Measurements from ENCODE around the gene TENM4.

GRCh38 chr11:78768971-78769370 lies 671.9 kb downstream of the TENM4 start:
- TF ChIP-seq TEAD4 (IDR thresholded peaks at IDR 0.05; ENCODE audit: low read depth, low read length) (no peak), FOSL1 (IDR thresholded peaks at IDR 0.05; ENCODE audit: insufficient read depth, low read depth, low read length) (no peak), USF2 (IDR thresholded peaks at IDR 0.05; ENCODE audit: low read length) (no peak), JUND (IDR thresholded peaks at IDR 0.05; ENCODE audit: low read length) (no peak), CTCF (IDR thresholded peaks at IDR 0.05; ENCODE audit: control extremely low read depth in 1 of 3, insufficient read depth in 1 of 3, low read depth in 1 of 3, low read length in 3 of 3) (no peak), YY1 (IDR thresholded peaks at IDR 0.05; ENCODE audit: low read depth, low read length) (no peak), EZH2 (IDR thresholded peaks at IDR 0.05; ENCODE audit: low read depth, low read length, severe bottlenecking) (no peak), RFX5 (IDR thresholded peaks at IDR 0.05; ENCODE audit: borderline replicate concordance, low read depth, low read length) (no peak), CHD2 (IDR thresholded peaks at IDR 0.05; ENCODE audit: low read length) (no peak), CEBPB (IDR thresholded peaks at IDR 0.05; ENCODE audit: low read depth, low read length) (no peak)
